Activated naive CD4-positive, alpha-beta T cell treated with anti-CD3 and anti-CD28 coated beads, Interleukin-2, amount 50 U/mL, for 24 hours (primary cell): ENCODE measurements around the gene TPM4.
"Not testable (repeated sequence)": the region's sequence is repeated elsewhere in the genome, so short reads cannot be mapped to it uniquely, and the experiment has no call there.

Experiments
- H3K27ac Mint-ChIP-seq: one replicate; pipeline ENCODE4 v1.8.0; 2021; ENCODE audit warnings: mild to moderate bottlenecking, mixed read lengths
- H3K27me3 Mint-ChIP-seq: one replicate; pipeline ENCODE4 v1.8.0; 2021; ENCODE audit warnings: mixed read lengths
- H3K36me3 Mint-ChIP-seq: one replicate; pipeline ENCODE4 v1.8.0; 2021; ENCODE audit warnings: mixed read lengths
- H3K4me1 Mint-ChIP-seq: one replicate; pipeline ENCODE4 v1.8.0; 2021; ENCODE audit warnings: mixed read lengths
- H3K4me3 Mint-ChIP-seq: one replicate; pipeline ENCODE4 v1.8.0; 2021; ENCODE audit warnings: mild to moderate bottlenecking, mixed read lengths
- H3K9me3 Mint-ChIP-seq: one replicate; pipeline ENCODE4 v1.8.0; 2021; ENCODE audit warnings: mixed read lengths

Gene TPM4

GRCh38 chr19:16076154-16076957 lies at the start of gene TPM4:
TSS of gene TPM4 (plus strand) at chr19:16076495. CDS start at chr19:16076566, 71 bp downstream.
- no peaks in the 10 kb centered on the region for H3K9me3 Mint-ChIP-seq
- H3K4me1 Mint-ChIP-seq = peaks cover 70% of the 10 kb centered on the region
- H3K36me3 Mint-ChIP-seq = no peaks in the 10 kb centered on the region
- H3K27me3 Mint-ChIP-seq = no peaks in the 10 kb centered on the region
- peak within 1 kb of the TSS; percentile 85 for H3K4me3 Mint-ChIP-seq
- peak within 1 kb of the TSS; percentile 98 for H3K27ac Mint-ChIP-seq

- no peaks in the 10 kb centered on the region for H3K36me3 Mint-ChIP-seq
- H3K4me1 Mint-ChIP-seq = no peaks in the 10 kb centered on the region
- H3K9me3 Mint-ChIP-seq = no peaks in the 10 kb centered on the region
- no peak overlapping the region for H3K4me3 Mint-ChIP-seq
- H3K27ac Mint-ChIP-seq = no peak overlapping the region
- no peaks in the 10 kb centered on the region for H3K27me3 Mint-ChIP-seq
Measured at GRCh38 chr19:16026756-16027155, 49.5 kb upstream of the TPM4 start.

GRCh38 chr19:16027528-16027927 lies 48.8 kb upstream of the TPM4 start:
- H3K4me1 Mint-ChIP-seq = no peaks in the 10 kb centered on the region
- H3K27ac Mint-ChIP-seq = no peak overlapping the region
- H3K27me3 Mint-ChIP-seq = no peaks in the 10 kb centered on the region
- no peaks in the 10 kb centered on the region for H3K36me3 Mint-ChIP-seq
- H3K9me3 Mint-ChIP-seq = no peaks in the 10 kb centered on the region
- H3K4me3 Mint-ChIP-seq = no peak overlapping the region

- not testable (repeated sequence) for H3K27ac Mint-ChIP-seq, H3K4me1 Mint-ChIP-seq, H3K9me3 Mint-ChIP-seq, H3K27me3 Mint-ChIP-seq, H3K4me3 Mint-ChIP-seq, H3K36me3 Mint-ChIP-seq
Measured at GRCh38 chr19:16030155-16030554, 46.1 kb upstream of the TPM4 start.

- Mint-ChIP-seq H3K9me3 (no peaks in the 10 kb centered on the region), H3K4me1 (no peaks in the 10 kb centered on the region), H3K4me3 (no peak overlapping the region), H3K27me3 (no peaks in the 10 kb centered on the region), H3K27ac (no peak overlapping the region), H3K36me3 (no peaks in the 10 kb centered on the region)
Measured at GRCh38 chr19:16030964-16031871, 45.1 kb upstream of the TPM4 start.

- Mint-ChIP-seq H3K27ac (no peak overlapping the region), H3K4me1 (no peaks in the 10 kb centered on the region), H3K27me3 (no peaks in the 10 kb centered on the region), H3K4me3 (no peak overlapping the region), H3K36me3 (no peaks in the 10 kb centered on the region), H3K9me3 (no peaks in the 10 kb centered on the region)
Measured at GRCh38 chr19:16031872-16032200, 44.5 kb upstream of the TPM4 start.

- Mint-ChIP-seq H3K27me3 (no peaks in the 10 kb centered on the region), H3K4me3 (no peak overlapping the region), H3K9me3 (no peaks in the 10 kb centered on the region), H3K27ac (no peak overlapping the region), H3K4me1 (no peaks in the 10 kb centered on the region), H3K36me3 (no peaks in the 10 kb centered on the region)
Measured at GRCh38 chr19:16032509-16033135, 43.7 kb upstream of the TPM4 start.

GRCh38 chr19:16033136-16033530 lies 43.2 kb upstream of the TPM4 start:
- H3K27me3 Mint-ChIP-seq = no peaks in the 10 kb centered on the region

GRCh38 chr19:16033721-16034120 lies 42.6 kb upstream of the TPM4 start:
- Mint-ChIP-seq H3K9me3 (no peaks in the 10 kb centered on the region), H3K36me3 (no peaks in the 10 kb centered on the region), H3K4me3 (no peak overlapping the region), H3K4me1 (no peaks in the 10 kb centered on the region), H3K27ac (no peak overlapping the region), H3K27me3 (no peaks in the 10 kb centered on the region)

More at GRCh38 chr19:16033136-16033530, 43.2 kb upstream of the TPM4 start:
- Mint-ChIP-seq H3K4me3 (no peak overlapping the region), H3K9me3 (no peaks in the 10 kb centered on the region), H3K27ac (no peak overlapping the region), H3K4me1 (no peaks in the 10 kb centered on the region), H3K36me3 (no peaks in the 10 kb centered on the region)

- Mint-ChIP-seq H3K4me3 (no peak overlapping the region), H3K4me1 (no peaks in the 10 kb centered on the region), H3K27ac (no peak overlapping the region), H3K27me3 (no peaks in the 10 kb centered on the region), H3K36me3 (no peaks in the 10 kb centered on the region), H3K9me3 (no peaks in the 10 kb centered on the region)
Measured at GRCh38 chr19:16034180-16034579, 42.1 kb upstream of the TPM4 start.

GRCh38 chr19:16034958-16035560 lies 41.2 kb upstream of the TPM4 start:
- Mint-ChIP-seq H3K9me3 (no peaks in the 10 kb centered on the region), H3K4me3 (no peak overlapping the region), H3K27ac (no peak overlapping the region), H3K4me1 (peaks cover under 1% of the 10 kb centered on the region), H3K27me3 (no peaks in the 10 kb centered on the region), H3K36me3 (no peaks in the 10 kb centered on the region)

- Mint-ChIP-seq H3K4me3 (no peak overlapping the region), H3K9me3 (no peaks in the 10 kb centered on the region), H3K36me3 (no peaks in the 10 kb centered on the region), H3K4me1 (peaks cover 7% of the 10 kb centered on the region), H3K27me3 (no peaks in the 10 kb centered on the region), H3K27ac (no peak overlapping the region)
Measured at GRCh38 chr19:16035601-16036297, 40.5 kb upstream of the TPM4 start.

GRCh38 chr19:16036397-16036925 lies 39.8 kb upstream of the TPM4 start:
- Mint-ChIP-seq H3K4me3 (no peak overlapping the region), H3K27ac (no peak overlapping the region), H3K36me3 (no peaks in the 10 kb centered on the region), H3K9me3 (no peaks in the 10 kb centered on the region), H3K27me3 (no peaks in the 10 kb centered on the region), H3K4me1 (peaks cover 11% of the 10 kb centered on the region)

- Mint-ChIP-seq H3K36me3 (no peaks in the 10 kb centered on the region), H3K4me3 (no peak overlapping the region), H3K4me1 (peaks cover 14% of the 10 kb centered on the region), H3K9me3 (no peaks in the 10 kb centered on the region), H3K27ac (no peak overlapping the region), H3K27me3 (no peaks in the 10 kb centered on the region)
Measured at GRCh38 chr19:16036941-16037340, 39.4 kb upstream of the TPM4 start.
